GM19099 (cell line): ENCODE measurements around the gene THAP11.
A peak's percentile ranks its signal among the peaks of the same experiment; 100 is the strongest.

Source experiments
- POLR2A ChIP-seq: IDR thresholded peaks from 3 replicates; pipeline ENCODE4 v1.6.1; 2011; ENCODE audit warnings: low read depth; ENCODE audit not compliant: insufficient read length; ENCODE audit errors: extremely low read depth

The THAP11 gene

DNA sequence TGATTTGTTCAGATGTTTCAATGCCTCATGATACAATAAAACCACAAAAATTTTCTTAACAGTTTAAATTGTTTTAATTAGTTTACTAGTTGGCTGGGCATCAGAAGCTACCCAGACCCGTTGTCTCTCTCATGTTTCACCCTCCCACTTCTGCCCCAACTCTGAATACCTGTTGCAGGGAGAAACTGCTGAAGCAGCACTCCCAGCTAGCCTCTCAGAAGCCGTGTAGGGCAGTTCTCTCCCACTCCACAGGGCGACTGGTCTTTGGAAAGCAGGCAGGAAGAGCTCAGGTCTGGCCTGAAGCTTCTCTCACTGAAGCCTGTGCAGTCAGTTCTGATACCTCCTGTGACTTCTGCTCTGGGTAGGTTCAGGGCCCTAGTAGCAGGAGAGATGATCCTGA, 29.1 kb downstream of the THAP11 start:
- no peak for TF ChIP-seq POLR2A

DNA sequence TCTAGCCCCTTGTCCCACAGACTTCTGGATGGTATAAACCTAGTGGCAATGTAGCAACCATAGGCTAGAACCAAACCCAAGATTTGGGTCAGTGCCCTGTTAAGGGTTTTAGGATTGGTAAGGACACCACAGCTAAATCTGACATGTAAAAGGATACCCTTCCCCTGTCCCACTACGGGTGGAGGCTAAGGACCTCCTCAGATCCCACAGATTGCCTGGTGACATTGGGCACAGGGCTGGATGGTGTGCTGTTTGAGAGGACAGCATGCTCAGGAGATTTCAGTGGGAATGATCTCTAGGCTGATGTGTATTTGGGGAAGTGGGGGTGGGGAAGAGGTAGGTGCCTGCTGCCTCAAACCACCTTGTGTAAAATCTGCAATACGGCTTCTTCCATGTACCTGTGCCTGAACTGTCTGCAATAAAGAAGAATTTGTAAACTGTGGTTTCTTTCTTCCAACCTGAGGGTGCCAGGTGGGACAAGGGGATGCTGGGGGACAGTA, 30.1 kb downstream of the THAP11 start:
- no peak for TF ChIP-seq POLR2A

- TF ChIP-seq POLR2A, result peak; percentile 83
Observed at GRCh38 chr16:67872631-67873434, 30.7 kb downstream of the THAP11 start, which contains the start of gene EDC4. Gene EDC4, plus strand, starts transcription at chr16:67873052. Its CDS starts 210 bp downstream, at chr16:67873262.

DNA sequence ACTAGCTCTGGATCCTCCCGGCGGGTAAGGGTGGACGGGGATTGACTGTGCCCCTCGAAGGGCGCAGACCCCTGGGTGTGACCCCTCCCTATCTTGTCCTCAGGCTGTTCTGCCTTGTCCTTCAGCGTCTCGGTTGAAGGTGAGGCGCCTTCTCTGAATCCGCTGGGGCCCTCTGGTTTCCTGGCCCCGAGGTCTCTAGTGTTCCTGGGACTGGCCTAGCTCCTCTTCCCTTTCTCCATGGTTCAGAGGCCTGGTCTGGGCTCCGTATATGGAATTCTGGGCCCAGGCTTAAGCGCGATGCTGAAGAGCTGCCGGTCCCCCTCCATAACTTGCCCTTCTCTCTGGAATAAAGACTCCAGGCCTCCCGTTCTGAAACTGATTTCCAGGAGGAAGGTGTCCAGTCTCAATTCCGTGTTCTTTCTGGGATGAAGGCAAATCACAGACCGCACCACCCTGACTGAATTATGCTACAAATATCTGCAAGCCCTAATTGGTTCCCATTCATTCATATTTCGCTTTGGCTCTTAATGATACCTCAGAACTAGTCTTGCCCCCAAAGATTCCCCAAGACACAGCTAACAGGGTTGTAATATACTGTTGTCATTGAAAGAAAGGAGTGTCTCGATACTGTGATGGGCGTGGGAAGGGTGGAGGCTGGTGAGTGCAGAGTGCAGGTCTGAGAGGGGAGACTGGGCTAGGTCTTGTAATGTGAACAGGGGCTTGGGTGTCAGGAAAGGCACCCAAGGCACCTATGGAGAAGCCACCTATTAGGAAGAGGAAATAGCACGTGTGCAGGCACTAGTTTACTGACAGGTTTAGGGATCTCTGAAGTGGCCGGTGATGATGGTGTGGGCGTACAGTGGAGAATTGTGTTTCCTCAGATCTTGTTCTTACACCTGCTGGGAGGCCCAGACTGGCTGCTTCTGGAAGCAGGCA, 31.6 kb downstream of the THAP11 start:
- TF ChIP-seq POLR2A, result no peak

DNA sequence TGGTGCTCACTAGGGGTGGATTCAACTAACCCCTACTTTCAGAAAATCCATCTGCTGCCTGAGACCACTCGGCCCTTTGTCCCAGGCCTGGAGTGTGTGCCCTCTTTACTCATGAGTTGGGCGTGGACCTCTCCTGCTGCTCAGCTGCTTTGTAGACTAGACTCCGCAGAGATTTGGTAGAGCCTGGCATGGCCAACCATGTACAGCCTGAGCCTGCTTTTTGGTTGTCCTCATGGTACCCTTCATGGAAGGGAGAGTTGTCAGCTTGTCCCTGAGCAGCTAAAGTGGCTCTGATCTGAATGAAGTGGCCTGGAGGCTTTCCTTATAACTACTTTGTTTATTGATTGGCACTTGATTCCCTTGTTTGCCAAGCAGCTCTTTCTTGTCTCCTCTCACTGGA, 32.3 kb downstream of the THAP11 start:
- no peak for TF ChIP-seq POLR2A

GRCh38 chr16:67877064-67877463, 34.9 kb downstream of the THAP11 start:
- no peak for TF ChIP-seq POLR2A

DNA sequence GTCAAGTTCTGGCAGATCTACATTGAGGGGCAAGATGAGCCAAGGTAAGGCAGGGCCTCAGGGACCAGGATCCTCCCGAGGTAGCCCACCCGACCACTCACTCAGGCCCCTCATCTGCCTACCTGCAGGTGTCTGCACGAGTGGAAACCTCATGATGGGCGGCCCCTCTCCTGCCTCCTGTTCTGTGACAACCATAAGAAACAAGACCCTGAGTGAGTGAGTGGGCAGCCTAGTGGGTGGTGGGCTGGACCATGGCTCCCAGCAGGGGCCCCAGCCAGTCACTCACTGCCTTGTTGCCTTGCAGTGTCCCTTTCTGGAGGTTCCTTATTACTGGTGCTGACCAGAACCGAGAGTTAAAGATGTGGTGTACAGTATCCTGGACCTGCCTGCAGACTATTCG, 36.1 kb downstream of the THAP11 start:
- TF ChIP-seq POLR2A, result no peak

GRCh38 chr16:67878846-67879245, 36.7 kb downstream of the THAP11 start:
- TF ChIP-seq POLR2A, result no peak

GRCh38 chr16:67879462-67879861, 37.3 kb downstream of the THAP11 start:
- TF ChIP-seq POLR2A, result no peak

DNA sequence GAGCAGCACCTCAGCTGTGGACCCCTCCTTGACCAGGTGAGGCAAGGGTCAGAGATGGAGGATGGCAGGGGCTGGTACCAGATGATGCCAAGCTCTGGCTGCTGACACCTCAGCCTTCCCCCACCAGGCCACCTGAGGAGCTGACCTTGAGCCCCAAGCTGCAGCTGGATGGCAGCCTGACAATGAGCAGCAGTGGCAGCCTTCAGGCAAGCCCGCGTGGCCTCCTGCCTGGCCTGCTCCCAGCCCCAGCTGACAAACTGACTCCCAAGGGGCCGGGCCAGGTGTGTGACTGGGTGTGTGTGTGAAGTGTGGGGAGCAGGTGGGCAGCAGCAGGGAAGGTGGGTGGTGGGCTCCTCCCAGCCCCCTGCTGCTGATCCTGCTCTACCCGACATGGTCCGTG, 37.8 kb downstream of the THAP11 start:
- TF ChIP-seq POLR2A, result no peak

DNA sequence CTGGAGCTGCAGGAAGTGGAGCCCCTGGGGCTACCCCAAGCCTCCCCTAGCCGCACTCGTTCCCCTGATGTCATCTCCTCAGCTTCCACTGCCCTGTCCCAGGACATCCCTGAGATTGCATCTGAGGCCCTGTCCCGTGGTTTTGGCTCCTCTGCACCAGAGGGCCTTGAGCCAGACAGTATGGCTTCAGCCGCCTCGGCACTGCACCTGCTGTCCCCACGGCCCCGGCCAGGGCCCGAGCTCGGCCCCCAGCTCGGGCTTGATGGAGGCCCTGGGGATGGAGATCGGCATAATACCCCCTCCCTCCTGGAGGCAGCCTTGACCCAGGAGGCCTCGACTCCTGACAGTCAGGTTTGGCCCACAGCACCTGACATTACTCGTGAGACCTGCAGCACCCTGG, 38.5 kb downstream of the THAP11 start:
- TF ChIP-seq POLR2A, result no peak

DNA sequence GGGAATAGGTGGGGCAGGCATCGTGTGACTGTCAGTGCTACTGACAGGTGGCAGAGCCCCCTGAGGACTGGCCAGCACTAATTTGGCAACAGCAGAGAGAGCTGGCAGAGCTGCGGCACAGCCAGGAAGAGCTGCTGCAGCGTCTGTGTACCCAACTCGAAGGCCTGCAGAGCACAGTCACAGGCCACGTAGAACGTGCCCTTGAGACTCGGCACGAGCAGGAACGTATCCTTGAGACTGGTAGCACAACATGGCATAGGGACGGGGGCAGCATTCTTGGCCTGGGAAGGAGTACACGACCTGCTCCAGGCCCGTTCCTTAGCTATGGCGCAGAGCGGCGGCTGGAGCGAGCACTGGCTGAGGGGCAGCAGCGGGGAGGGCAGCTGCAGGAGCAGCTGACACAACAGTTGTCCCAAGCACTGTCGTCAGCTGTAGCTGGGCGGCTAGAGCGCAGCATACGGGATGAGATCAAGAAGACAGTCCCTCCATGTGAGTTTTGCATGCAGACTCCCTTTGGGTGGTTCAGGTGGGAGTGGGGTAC, 39.6 kb downstream of the THAP11 start:
- TF ChIP-seq POLR2A, result no peak

- no peak for TF ChIP-seq POLR2A
Observed at GRCh38 chr16:67882374-67883145, 40.4 kb downstream of the THAP11 start.

DNA sequence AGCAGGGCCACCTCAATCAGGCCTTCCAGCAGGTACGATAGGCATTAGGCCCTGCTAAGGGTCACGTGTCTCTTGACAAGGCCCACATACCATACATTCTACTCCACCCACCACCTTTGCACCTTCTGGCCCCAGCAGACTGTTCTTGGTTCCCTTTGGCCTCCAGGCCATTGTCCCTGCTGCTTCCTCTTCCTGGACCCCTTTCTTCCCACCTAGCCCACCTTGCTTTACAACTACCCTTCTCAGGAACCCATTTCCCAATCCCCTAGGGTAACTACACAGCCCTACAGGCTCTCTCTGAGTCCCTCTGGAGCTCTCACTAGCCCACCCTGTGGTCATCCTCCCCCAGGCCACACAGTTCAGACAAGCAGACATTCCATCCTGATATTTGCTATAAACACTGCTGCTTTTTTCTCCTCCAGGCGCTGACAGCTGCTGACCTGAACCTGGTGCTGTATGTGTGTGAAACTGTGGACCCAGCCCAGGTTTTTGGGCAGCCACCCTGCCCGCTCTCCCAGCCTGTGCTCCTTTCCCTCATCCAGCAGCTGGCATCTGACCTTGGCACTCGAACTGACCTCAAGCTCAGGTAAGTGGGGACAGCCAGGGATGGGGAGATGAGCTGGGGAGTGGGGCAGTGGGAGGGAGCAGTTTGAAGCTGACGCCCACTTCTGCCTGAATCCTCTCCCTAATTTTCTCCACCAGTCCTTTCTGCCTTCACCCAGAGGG, 41.2 kb downstream of the THAP11 start:
- no peak for TF ChIP-seq POLR2A
